Activated effector memory CD4-positive, alpha-beta T cell treated with anti-CD3 and anti-CD28 coated beads, Interleukin-2, amount 50 U/mL, for 16 hours (primary cell): ENCODE data around the gene CRYBA4.
A peak's percentile ranks its signal among the peaks of the same experiment; 100 is the strongest.

Source experiments
- DNase-seq: peaks from one replicate; pipeline ENCODE4 v3.0.0-alpha.2; 2020

Gene CRYBA4

GRCh38 chr22:26631282-26631681 is 9.5 kb downstream of the CRYBA4 start:
- DNase-seq, result no peak

GRCh38 chr22:26632422-26633155 is 10.8 kb downstream of the CRYBA4 start:
- no peak for DNase-seq

DNA sequence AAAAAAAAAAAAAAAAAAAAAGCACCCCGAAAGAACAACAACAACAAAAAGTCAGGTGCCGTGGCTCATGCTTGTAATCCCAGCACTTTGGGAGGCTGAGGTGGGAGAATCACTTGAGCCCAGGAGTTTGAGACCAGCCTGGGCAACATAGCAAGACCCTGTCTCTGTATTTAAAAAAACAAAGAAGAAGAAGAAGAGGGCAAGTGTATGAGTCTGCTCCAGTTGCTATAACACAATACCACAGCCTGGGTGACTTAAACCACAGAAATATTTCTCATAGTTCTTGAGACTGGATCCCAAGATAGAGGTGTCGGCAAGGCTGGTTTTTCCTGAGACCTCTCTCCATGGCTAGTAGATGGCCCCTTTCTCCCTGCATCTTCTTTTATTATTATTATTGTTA is 12.4 kb downstream of the CRYBA4 start:
- DNase-seq, result no peak

DNA sequence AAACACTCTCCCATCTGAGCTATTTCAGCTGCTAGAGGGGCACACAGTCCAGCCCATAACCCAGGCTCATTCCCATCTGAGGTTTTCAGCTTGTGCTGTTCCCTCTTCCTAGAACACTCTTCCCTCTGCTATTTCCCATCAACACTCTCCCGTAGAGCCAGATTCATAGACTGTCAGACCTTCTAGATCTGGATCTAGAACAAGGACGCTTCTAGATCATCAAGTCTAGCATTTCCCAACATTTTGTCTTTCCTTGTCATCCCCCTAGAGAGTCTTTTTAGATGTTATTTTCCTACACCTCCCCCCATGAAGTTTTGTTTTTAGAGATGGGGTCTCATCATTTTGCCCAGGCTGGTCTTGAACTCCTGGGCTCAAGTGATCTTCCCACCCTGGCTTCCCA is 13.4 kb downstream of the CRYBA4 start:
- no peak for DNase-seq

GRCh38 chr22:26636296-26636695 is 14.5 kb downstream of the CRYBA4 start:
- no peak for DNase-seq

GRCh38 chr22:26642465-26643417 is 21.0 kb downstream of the CRYBA4 start:
- DNase-seq, result peak; percentile 93

GRCh38 chr22:26643418-26644100 is 21.8 kb downstream of the CRYBA4 start:
- DNase-seq, result no peak

GRCh38 chr22:26646158-26646557 is 24.4 kb downstream of the CRYBA4 start:
- no peak for DNase-seq

GRCh38 chr22:26648011-26648497 is 26.3 kb downstream of the CRYBA4 start:
- DNase-seq, result peak; percentile 74

GRCh38 chr22:26648528-26649388 is 27.0 kb downstream of the CRYBA4 start:
- DNase-seq, result no peak

- DNase-seq, result no peak
These were observed 29.1 kb downstream of the CRYBA4 start for GRCh38 chr22:26650722-26651421.

GRCh38 chr22:26651815-26652214 is 30.1 kb downstream of the CRYBA4 start:
- DNase-seq, result no peak

DNA sequence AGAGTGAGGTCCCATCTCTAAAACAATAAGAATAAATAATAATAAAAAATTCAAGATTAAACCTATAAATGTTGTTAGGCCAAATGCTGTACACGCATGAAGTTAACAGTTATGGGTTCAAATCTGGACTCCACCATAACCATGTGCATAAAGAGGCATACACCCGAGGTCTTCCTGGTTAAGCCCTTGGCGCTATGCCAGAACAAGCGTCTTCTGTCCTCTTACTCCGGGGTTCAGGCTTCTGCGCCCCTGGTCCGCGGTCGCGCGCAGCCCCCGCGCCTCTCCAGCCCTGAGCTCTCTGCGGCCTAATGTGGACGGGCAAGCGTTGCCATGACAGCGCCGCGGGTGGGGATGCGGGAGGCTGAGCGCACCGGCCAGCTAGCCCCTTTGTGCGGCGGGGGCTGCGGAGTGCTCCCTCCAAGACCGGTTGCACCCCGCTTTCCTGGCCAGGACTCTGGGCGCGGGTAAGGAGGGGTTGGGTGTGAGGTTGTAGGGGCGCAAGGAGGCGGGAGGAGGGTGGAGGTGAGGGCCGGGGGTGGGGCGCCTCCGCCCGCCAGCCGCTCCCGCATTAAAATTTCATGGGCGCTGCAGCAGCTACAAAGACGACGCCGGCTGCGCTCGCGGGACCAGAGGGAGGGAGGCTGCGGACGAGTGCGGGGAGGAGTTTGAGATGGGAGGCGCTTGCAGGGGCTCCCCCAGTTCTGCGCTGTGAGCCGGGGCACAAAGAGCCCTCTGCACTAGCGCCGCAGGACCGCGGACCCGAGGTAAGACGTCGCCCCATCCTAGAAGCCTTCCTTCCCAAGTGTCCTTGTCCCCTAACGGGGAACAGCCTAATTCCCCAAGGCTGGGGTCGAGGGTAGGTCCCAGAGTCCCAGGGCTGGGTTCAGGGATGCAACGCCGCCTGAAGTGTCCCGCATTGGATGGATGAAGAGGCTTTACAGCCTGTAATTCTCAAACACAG is 35.4 kb downstream of the CRYBA4 start, which contains the start of gene MIAT:
Gene MIAT (plus strand): TSS at position 698 of the 961 bp plus-strand sequence.
- peak; percentile 89 for DNase-seq

GRCh38 chr22:26658161-26658560 is 36.4 kb downstream of the CRYBA4 start:
- no peak for DNase-seq

DNA sequence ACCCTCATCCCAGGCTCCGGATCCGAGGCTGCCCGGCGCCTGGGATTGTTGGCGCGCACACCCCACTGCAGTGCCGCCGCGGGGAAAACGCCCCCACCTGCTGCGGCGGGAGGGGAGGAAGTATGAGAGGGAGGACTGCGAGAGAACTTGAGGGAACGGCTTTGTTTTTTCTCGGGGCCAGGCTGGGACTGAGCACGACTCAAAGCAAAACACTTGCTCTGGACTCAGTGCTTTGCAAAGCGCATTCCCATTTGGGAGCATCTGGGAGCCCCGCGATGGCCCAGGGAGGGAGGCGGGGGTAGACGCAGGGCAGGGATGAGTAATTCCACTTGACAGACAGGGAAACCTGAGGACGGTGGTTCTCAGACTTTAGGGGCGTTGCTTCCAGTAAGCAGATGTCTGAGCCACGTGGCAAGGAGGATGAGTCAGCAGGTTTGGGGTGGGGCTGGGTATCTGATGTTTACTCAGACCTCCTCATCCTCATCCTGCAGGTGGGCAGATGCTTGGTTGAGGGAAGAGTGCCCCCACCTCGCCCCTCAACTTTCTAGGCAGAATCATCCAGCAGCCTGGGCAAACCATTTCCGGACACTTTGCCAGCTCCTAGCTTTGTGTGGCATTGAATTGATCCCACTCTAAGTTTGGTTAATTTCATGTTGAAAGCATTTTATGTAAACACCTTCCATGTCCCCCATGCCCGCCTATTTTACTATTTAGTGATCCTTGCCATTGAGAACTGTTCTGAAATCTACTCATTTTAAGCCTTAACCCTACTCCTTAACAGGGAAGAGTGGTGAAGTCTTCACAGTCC is 37.1 kb downstream of the CRYBA4 start:
- peak; percentile 93 for DNase-seq

GRCh38 chr22:26660356-26660755 is 38.6 kb downstream of the CRYBA4 start:
- DNase-seq, result no peak

DNA sequence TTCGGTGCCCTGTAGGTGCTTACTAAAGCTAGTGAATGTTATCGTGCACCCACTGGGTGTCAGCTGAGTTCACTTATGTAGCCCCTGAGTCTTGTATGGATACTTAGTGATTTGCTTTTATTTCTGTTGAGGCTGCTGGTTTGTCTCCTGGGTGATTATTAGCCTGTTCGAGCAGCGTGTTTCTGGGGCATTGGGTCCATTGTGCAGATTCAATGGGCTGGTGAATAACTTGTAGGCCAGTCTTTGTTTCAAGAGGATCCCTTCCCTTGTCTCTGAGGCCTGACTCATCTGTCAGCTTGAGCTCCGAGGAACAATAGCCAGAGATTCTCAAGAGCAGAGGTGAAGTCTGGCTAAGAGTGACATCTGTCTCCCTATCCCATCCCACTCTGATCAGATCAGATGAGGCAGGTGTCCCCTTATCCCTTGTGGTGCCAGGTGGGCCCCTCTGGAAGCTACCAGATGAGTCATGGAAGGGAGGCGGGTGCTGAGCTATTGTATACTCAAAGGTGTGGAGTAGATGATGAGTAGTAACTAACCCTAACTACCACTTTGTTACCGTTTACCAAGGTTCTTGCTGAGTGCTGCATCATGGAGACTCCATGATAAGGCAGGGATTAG is 39.3 kb downstream of the CRYBA4 start:
- DNase-seq, result no peak

DNA sequence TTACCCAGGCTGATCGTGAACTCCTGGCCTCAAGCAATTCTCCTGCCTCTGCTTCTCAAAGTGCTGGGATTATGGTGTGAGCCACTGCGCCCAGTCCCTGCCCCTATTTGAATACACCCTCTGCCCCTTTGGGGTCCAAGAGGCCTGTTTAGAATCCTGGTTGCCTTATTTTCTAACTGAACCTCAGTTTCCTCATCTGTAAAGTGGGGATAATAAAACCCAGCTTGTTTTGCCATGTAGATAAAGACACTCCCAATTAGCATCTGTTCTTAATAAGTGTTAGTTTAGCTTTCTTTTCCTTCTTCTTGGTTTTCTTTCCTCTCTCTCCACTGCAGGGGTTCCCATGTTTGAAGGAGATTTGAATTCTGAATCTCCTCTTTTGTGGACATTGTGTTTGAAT is 40.4 kb downstream of the CRYBA4 start:
- DNase-seq, result no peak

DNA sequence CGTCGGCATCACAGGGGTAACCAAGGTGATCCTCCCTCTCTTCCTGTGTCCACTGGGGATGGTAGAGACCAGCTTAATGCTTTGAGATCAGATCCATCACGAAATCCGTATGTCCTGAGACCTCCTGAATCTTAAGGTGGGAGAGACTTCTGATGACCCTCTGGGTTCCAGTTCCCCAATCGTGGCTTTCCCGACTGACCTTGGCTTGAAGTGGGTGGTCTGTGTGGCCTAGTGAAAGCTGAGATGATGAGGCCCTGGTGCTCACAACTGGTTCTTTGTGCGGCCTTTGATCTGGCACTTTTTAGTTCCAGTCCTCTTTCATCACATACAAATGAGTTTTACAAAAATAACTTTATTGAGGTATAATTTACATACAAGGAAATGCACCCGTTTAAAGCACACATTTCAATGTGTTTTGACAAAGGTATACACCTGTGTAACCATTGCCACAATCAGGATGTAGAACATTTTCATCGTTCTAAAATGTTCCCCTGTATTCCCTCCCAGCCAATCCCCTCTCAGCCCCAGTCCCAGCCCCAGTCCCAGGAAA is 41.7 kb downstream of the CRYBA4 start:
- DNase-seq, result no peak
